SK-N-SH (cell line): ENCODE measurements around the gene ABCC4.

ENCODE experiments used
- MXI1 ChIP-seq: IDR thresholded peaks from 2 replicates; pipeline ENCODE4 v1.6.1; 2012; ENCODE audit warnings: mild to moderate bottlenecking, low read depth, low read length, improper control_type of control experiment
- NRF1 ChIP-seq: IDR thresholded peaks from 2 replicates; pipeline ENCODE4 v1.6.1; 2012; ENCODE audit warnings: low read depth, mild to moderate bottlenecking, low read length
- POLR2AphosphoS5 ChIP-seq: IDR thresholded peaks from 2 replicates; pipeline ENCODE4 v1.6.1; 2012; ENCODE audit warnings: low read depth, low read length
- RFX5 ChIP-seq: IDR thresholded peaks from 2 replicates; pipeline ENCODE4 v1.6.1; 2012; ENCODE audit warnings: mild to moderate bottlenecking, improper control_type of control experiment, low read length
- TAF1 ChIP-seq: IDR thresholded peaks from 2 replicates; pipeline ENCODE4 v1.6.1; 2012; ENCODE audit warnings: low read depth, mild to moderate bottlenecking, low read length, moderate library complexity, borderline replicate concordance
- TF ChIP-seq, protein P1 (sequence below): fragments of 200-600 bp; sonication (generic); IDR thresholded peaks from 2 replicates; pipeline ENCODE4 v1.6.1; 2017; ENCODE audit warnings: antibody characterized with exemption, mild to moderate bottlenecking, moderate library complexity
- TF ChIP-seq, protein P2 (sequence below): IDR thresholded peaks from 2 replicates; pipeline ENCODE4 v1.4.0; 2012; ENCODE audit warnings: low read depth, borderline replicate concordance

GRCh38 chr13:95099541-95099940 lies 201.7 kb downstream of the ABCC4 start:
- TF ChIP-seq POLR2AphosphoS5 (no peak), TAF1 (no peak), RFX5 (no peak), NRF1 (no peak), MXI1 (no peak)
- TF ChIP-seq, protein P1, sequence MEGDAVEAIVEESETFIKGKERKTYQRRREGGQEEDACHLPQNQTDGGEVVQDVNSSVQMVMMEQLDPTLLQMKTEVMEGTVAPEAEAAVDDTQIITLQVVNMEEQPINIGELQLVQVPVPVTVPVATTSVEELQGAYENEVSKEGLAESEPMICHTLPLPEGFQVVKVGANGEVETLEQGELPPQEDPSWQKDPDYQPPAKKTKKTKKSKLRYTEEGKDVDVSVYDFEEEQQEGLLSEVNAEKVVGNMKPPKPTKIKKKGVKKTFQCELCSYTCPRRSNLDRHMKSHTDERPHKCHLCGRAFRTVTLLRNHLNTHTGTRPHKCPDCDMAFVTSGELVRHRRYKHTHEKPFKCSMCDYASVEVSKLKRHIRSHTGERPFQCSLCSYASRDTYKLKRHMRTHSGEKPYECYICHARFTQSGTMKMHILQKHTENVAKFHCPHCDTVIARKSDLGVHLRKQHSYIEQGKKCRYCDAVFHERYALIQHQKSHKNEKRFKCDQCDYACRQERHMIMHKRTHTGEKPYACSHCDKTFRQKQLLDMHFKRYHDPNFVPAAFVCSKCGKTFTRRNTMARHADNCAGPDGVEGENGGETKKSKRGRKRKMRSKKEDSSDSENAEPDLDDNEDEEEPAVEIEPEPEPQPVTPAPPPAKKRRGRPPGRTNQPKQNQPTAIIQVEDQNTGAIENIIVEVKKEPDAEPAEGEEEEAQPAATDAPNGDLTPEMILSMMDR, result no peak
- TF ChIP-seq, protein P2, sequence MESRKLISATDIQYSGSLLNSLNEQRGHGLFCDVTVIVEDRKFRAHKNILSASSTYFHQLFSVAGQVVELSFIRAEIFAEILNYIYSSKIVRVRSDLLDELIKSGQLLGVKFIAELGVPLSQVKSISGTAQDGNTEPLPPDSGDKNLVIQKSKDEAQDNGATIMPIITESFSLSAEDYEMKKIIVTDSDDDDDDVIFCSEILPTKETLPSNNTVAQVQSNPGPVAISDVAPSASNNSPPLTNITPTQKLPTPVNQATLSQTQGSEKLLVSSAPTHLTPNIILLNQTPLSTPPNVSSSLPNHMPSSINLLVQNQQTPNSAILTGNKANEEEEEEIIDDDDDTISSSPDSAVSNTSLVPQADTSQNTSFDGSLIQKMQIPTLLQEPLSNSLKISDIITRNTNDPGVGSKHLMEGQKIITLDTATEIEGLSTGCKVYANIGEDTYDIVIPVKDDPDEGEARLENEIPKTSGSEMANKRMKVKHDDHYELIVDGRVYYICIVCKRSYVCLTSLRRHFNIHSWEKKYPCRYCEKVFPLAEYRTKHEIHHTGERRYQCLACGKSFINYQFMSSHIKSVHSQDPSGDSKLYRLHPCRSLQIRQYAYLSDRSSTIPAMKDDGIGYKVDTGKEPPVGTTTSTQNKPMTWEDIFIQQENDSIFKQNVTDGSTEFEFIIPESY, result no peak
